Cardiac muscle cell (in vitro differentiated cells and primary cell): Measurements from ENCODE around the gene PNLIPRP2. TPM values are rescaled to one million over a fixed set of nuclear protein-coding genes. Genes with fewer than 3 reads are reported as not detected.

Experiments used
- DNase-seq, 2 donors: peaks; one replicate each; pipeline versions ENCODE4 v3.0.0 to v3.0.0-alpha.2; 2010 to 2017; ENCODE audit warnings: low read depth in 1 of 2, low spot score in 1 of 2
- H3K27ac ChIP-seq: fragments of 200-600 bp; sonication (generic); 2 replicates; pipeline ENCODE4 v1.5.1; 2016
- H3K27me3 ChIP-seq: fragments of 200-600 bp; sonication (generic); 2 replicates; pipeline ENCODE4 v1.6.0; 2016; ENCODE audit warnings: control low read depth
- H3K36me3 ChIP-seq: fragments of 200-600 bp; sonication (generic); 2 replicates; pipeline ENCODE4 v1.5.1; 2016; ENCODE audit warnings: control low read depth
- H3K4me1 ChIP-seq: fragments of 200-600 bp; sonication (generic); 2 replicates; pipeline ENCODE4 v1.8.1; 2017; ENCODE audit warnings: low read depth, mild to moderate bottlenecking, mixed run types
- H3K4me3 ChIP-seq: fragments of 200-600 bp; sonication (generic); 2 replicates; pipeline ENCODE4 v1.5.1; 2016; ENCODE audit warnings: mild to moderate bottlenecking
- H3K9me3 ChIP-seq: fragments of 200-600 bp; sonication (generic); 2 replicates; pipeline ENCODE4 v1.5.1; 2017; ENCODE audit warnings: low read depth, mild to moderate bottlenecking, control low read depth
- CTCF ChIP-seq: IDR thresholded peaks from 2 replicates; pipeline ENCODE4 v1.5.1; 2012; ENCODE audit warnings: low read depth, mild to moderate bottlenecking, low read length
- polyA plus RNA-seq: library from polyadenylated mRNA; unstranded; fragments of >200 nt; fragmentation: Nextera tagmentation; extraction: Ambion mirVana; gene quantifications from 2 replicates; pipeline ENCODE4 v1.2.1, GENCODE V29; 2016
- total RNA-seq: library from RNA; depleted of rRNA; stranded (reverse); fragments of >200 nt; gene quantifications from 2 replicates; pipeline ENCODE4 v1.2.3, GENCODE V29; 2016

PNLIPRP2 gene
- total and polyA plus RNA-seq, 2 experiments from 2014 or later = not detected

GRCh38 chr10:116590590-116591444, 29.9 kb upstream of the PNLIPRP2 start, which contains the start of gene PNLIPRP1:
TSS of gene PNLIPRP1 (plus strand) at chr10:116590959. CDS start at chr10:116591130, 171 bp downstream.
- Histone ChIP-seq H3K4me3 (no peak within 1 kb of the TSS), H3K27ac (no peak within 1 kb of the TSS), H3K4me1 (no peaks in the 10 kb centered on the region), H3K9me3 (no peaks in the 10 kb centered on the region), H3K27me3 (no peaks in the 10 kb centered on the region), H3K36me3 (no peaks in the 10 kb centered on the region)
- TF ChIP-seq CTCF = no peak
- no peak for DNase-seq

GRCh38 chr10:116593139-116593740, 27.5 kb upstream of the PNLIPRP2 start:
- Histone ChIP-seq H3K4me3 (no peak overlapping the region), H3K27me3 (no peaks in the 10 kb centered on the region), H3K9me3 (no peaks in the 10 kb centered on the region), H3K27ac (no peak overlapping the region), H3K36me3 (no peaks in the 10 kb centered on the region), H3K4me1 (no peaks in the 10 kb centered on the region)
- DNase-seq = no peak
- no peak for TF ChIP-seq CTCF

- DNase-seq = no peak
- Histone ChIP-seq H3K27ac (no peak overlapping the region), H3K9me3 (no peaks in the 10 kb centered on the region), H3K36me3 (no peaks in the 10 kb centered on the region), H3K27me3 (peaks cover 2% of the 10 kb centered on the region), H3K4me1 (no peaks in the 10 kb centered on the region), H3K4me3 (no peak overlapping the region)
- no peak for TF ChIP-seq CTCF
These were observed 26.2 kb upstream of the PNLIPRP2 start for GRCh38 chr10:116594525-116595035.

- H3K9me3 ChIP-seq = no peaks in the 10 kb centered on the region
- no peaks in the 10 kb centered on the region for H3K36me3 ChIP-seq
- H3K4me1 ChIP-seq = no peaks in the 10 kb centered on the region
- no peak overlapping the region for H3K27ac ChIP-seq
- no peak for TF ChIP-seq CTCF
- H3K4me3 ChIP-seq = no peak overlapping the region
- no peak for DNase-seq
- peaks cover 12% of the 10 kb centered on the region for H3K27me3 ChIP-seq
These were observed 24.7 kb upstream of the PNLIPRP2 start for GRCh38 chr10:116596062-116596461.

- no peak overlapping the region for H3K4me3 ChIP-seq
- DNase-seq = no peak
These were observed 23.2 kb upstream of the PNLIPRP2 start for GRCh38 chr10:116597543-116597942.

More at GRCh38 chr10:116597543-116597942, 23.2 kb upstream of the PNLIPRP2 start:
- Histone ChIP-seq H3K36me3 (no peaks in the 10 kb centered on the region), H3K4me1 (no peaks in the 10 kb centered on the region), H3K27me3 (peaks cover 12% of the 10 kb centered on the region), H3K27ac (no peak overlapping the region), H3K9me3 (no peaks in the 10 kb centered on the region)
- TF ChIP-seq CTCF = no peak
